Neural cell (in vitro differentiated cells): Measurements from ENCODE around the gene MTA1. TPM values are rescaled to one million over a fixed set of nuclear protein-coding genes. Genes with fewer than 3 reads are reported as not detected.

Experiments
- H2AFZ ChIP-seq: fragments of 200-600, 300-800 bp; sonication (generic), shearing (Covaris generic); 2 replicates; pipeline ENCODE4 v1.6.0; 2014; ENCODE audit warnings: low read depth, mild to moderate bottlenecking, antibody characterized with exemption, low read length, moderate library complexity
- H3F3A ChIP-seq: fragments of 200-600 bp; shearing (Covaris generic); 2 replicates; pipeline ENCODE4 v1.6.1; 2016; ENCODE audit warnings: mild to moderate bottlenecking, moderate library complexity, mixed read lengths, antibody characterized with exemption, low read length; ENCODE audit not compliant: insufficient read depth, poor library complexity, severe bottlenecking
- H3K27ac ChIP-seq: fragments of 200-600, 300-800 bp; sonication (generic), shearing (Covaris generic); 2 replicates; pipeline ENCODE4 v1.5.1; 2014; ENCODE audit warnings: mild to moderate bottlenecking, low read length, moderate library complexity
- H3K27me3 ChIP-seq: fragments of 300-800, 200-600 bp; sonication (generic), shearing (Covaris generic); 2 replicates; pipeline ENCODE4 v1.6.0; 2014; ENCODE audit warnings: mild to moderate bottlenecking, low read depth, low read length, moderate library complexity; ENCODE audit not compliant: insufficient read depth
- H3K36me3 ChIP-seq: fragments of 300-800, 200-600 bp; sonication (generic), shearing (Covaris generic); 2 replicates; pipeline ENCODE4 v1.5.1; 2014; ENCODE audit warnings: mild to moderate bottlenecking, antibody characterized with exemption, low read length, moderate library complexity; ENCODE audit not compliant: insufficient read depth
- H3K4me2 ChIP-seq: fragments of 300-800, 200-600 bp; sonication (generic), shearing (Covaris generic); 2 replicates; pipeline ENCODE4 v1.6.0; 2014; ENCODE audit warnings: mild to moderate bottlenecking, low read length
- H3K4me3 ChIP-seq: fragments of 300-800, 200-600 bp; sonication (generic), shearing (Covaris generic); 2 replicates; pipeline ENCODE4 v1.5.1; 2014; ENCODE audit warnings: mild to moderate bottlenecking, low read length, moderate library complexity
- H3K79me2 ChIP-seq: fragments of 200-600 bp; shearing (Covaris generic); replicated peaks from 2 replicates; pipeline ENCODE4 v1.6.0; 2014; ENCODE audit warnings: mild to moderate bottlenecking, low read length, moderate library complexity; ENCODE audit not compliant: insufficient read depth
- H3K9ac ChIP-seq: fragments of 300-800, 200-600 bp; sonication (generic), shearing (Covaris generic); 2 replicates; pipeline ENCODE4 v1.6.1; 2016; ENCODE audit warnings: mild to moderate bottlenecking, low read length, mixed read lengths
- H3K9me2 ChIP-seq: fragments of 200-600 bp; shearing (Covaris generic); 2 replicates; pipeline ENCODE4 v1.6.1; 2016; ENCODE audit warnings: mild to moderate bottlenecking, low read length, mixed read lengths; ENCODE audit not compliant: insufficient read depth
- H3K9me3 ChIP-seq: fragments of 200-600, 300-800 bp; sonication (generic), shearing (Covaris generic); 2 replicates; pipeline ENCODE4 v1.6.1; 2016; ENCODE audit warnings: mild to moderate bottlenecking, mixed run types, low read length, moderate library complexity, mixed read lengths
- H4K20me1 ChIP-seq: fragments of 200-600 bp; shearing (Covaris generic); 2 replicates; pipeline ENCODE4 v1.6.1; 2016; ENCODE audit warnings: mild to moderate bottlenecking, mixed run types; ENCODE audit not compliant: insufficient read depth
- EP300 ChIP-seq: fragments of 450-650 bp; conservative IDR thresholded peaks from 2 replicates; pipeline ENCODE4 v1.6.1; 2014; ENCODE audit warnings: antibody characterized with exemption, mild to moderate bottlenecking, moderate library complexity; ENCODE audit not compliant: poor library complexity, severe bottlenecking
- EZH2 ChIP-seq: fragments of 200-600, 300-800 bp; shearing (Covaris generic), sonication (generic); IDR thresholded peaks from 2 replicates; pipeline ENCODE4 v1.6.1; 2014; ENCODE audit warnings: antibody characterized with exemption, low read length, borderline replicate concordance, mild to moderate bottlenecking; ENCODE audit not compliant: insufficient read depth, poor library complexity, severe bottlenecking
- MXI1 ChIP-seq: fragments of 450-650 bp; conservative IDR thresholded peaks from 2 replicates; pipeline ENCODE4 v1.6.1; 2014; ENCODE audit warnings: antibody characterized with exemption, mild to moderate bottlenecking; ENCODE audit not compliant: poor library complexity, severe bottlenecking
- POLR2AphosphoS5 ChIP-seq: IDR thresholded peaks from 2 replicates; pipeline ENCODE4 v1.6.1; 2012
- RAD21 ChIP-seq: fragments of 450-650 bp; conservative IDR thresholded peaks from 2 replicates; pipeline ENCODE4 v1.6.1; 2014; ENCODE audit warnings: antibody characterized with exemption, mild to moderate bottlenecking, moderate library complexity
- SMC3 ChIP-seq: fragments of 450-650 bp; conservative IDR thresholded peaks from 2 replicates; pipeline ENCODE4 v1.6.1; 2014; ENCODE audit warnings: antibody characterized with exemption, mild to moderate bottlenecking, moderate library complexity; ENCODE audit not compliant: poor library complexity
- TAF1 ChIP-seq: IDR thresholded peaks from 2 replicates; pipeline ENCODE4 v1.6.1; 2012; ENCODE audit warnings: low read depth
- polyA plus RNA-seq: library from polyadenylated mRNA; depleted of rRNA; stranded (reverse); fragments of >200 nt; gene quantifications from 2 replicates; pipeline ENCODE4 v1.2.3, GENCODE V29; 2014
- TF ChIP-seq, protein P1 (sequence below): fragments of 450-650 bp; IDR thresholded peaks from 2 replicates; pipeline ENCODE4 v1.5.1; 2014; ENCODE audit warnings: antibody characterized with exemption, mild to moderate bottlenecking, moderate library complexity; ENCODE audit not compliant: poor library complexity, severe bottlenecking
- TF ChIP-seq, protein P2 (sequence below): IDR thresholded peaks from 2 replicates; pipeline ENCODE4 v1.6.1; 2012; ENCODE audit warnings: borderline replicate concordance

MTA1 gene
- polyA plus RNA-seq, 1 donor from 2014 or later: 94.0 TPM

DNA sequence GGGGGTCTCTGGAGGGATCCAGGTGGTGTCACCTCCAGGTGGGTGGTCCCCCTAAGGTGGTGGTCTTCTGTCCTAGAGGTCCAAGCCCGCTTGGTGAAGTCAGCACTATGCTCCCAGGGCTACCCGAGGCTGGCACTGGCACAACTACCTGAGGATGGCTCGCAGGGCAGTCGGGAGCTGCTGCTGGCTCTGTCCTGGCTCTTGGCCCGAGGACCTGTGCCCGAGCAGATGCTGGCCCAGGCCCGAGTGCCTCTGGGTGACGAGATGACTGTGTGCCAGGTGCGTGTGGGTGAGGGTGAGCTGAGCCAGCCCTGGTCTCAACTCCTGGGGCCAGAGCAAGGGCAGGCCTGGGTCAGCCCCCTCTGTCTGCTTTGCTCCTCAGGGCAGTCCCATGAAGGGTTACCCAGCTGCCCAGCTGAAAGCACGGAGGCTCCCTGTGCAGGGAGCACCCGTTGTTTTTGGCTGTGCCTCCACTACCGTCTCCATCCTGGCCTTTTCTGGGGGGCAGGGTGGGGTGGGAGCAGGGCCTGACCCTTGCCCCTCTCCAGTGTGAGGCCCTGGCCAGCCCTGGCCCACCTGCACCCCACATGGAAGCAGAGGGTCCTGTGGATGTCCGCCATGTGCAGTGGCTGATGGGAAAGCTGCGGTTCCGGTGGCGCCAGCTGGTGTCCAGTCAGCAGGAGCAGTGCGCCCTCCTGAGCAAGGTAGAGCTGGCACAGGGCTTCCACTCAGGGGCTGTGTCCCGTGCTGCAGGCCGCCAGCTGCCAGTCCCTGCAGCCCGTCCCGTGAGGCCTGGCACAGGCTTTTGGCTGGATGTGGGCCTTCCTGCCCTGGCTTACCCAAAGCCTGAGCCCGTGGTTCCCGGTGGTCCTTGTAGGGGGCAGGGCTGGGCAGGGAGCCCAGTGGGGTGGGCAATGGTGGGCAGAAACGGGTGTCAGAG, 72.7 kb downstream of the MTA1 start:
- Histone ChIP-seq H3K9me2 (no peaks in the 10 kb centered on the region), H3K4me3 (peak overlapping the region; percentile 93), H3K4me2 (no peak overlapping the region), H2AFZ (no peak overlapping the region), H3K9me3 (no peaks in the 10 kb centered on the region), H3K27me3 (peaks cover 7% of the 10 kb centered on the region), H4K20me1 (no peaks in the 10 kb centered on the region), H3K9ac (no peak overlapping the region), H3K27ac (no peak overlapping the region), H3F3A (no peaks in the 10 kb centered on the region), H3K36me3 (no peaks in the 10 kb centered on the region), H3K79me2 (no peaks in the 10 kb centered on the region)
- no peak for TF ChIP-seq EZH2
- TF ChIP-seq TAF1: no peak
- TF ChIP-seq MXI1: no peak
- TF ChIP-seq, protein P1, sequence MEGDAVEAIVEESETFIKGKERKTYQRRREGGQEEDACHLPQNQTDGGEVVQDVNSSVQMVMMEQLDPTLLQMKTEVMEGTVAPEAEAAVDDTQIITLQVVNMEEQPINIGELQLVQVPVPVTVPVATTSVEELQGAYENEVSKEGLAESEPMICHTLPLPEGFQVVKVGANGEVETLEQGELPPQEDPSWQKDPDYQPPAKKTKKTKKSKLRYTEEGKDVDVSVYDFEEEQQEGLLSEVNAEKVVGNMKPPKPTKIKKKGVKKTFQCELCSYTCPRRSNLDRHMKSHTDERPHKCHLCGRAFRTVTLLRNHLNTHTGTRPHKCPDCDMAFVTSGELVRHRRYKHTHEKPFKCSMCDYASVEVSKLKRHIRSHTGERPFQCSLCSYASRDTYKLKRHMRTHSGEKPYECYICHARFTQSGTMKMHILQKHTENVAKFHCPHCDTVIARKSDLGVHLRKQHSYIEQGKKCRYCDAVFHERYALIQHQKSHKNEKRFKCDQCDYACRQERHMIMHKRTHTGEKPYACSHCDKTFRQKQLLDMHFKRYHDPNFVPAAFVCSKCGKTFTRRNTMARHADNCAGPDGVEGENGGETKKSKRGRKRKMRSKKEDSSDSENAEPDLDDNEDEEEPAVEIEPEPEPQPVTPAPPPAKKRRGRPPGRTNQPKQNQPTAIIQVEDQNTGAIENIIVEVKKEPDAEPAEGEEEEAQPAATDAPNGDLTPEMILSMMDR: no peak
- TF ChIP-seq, protein P2, sequence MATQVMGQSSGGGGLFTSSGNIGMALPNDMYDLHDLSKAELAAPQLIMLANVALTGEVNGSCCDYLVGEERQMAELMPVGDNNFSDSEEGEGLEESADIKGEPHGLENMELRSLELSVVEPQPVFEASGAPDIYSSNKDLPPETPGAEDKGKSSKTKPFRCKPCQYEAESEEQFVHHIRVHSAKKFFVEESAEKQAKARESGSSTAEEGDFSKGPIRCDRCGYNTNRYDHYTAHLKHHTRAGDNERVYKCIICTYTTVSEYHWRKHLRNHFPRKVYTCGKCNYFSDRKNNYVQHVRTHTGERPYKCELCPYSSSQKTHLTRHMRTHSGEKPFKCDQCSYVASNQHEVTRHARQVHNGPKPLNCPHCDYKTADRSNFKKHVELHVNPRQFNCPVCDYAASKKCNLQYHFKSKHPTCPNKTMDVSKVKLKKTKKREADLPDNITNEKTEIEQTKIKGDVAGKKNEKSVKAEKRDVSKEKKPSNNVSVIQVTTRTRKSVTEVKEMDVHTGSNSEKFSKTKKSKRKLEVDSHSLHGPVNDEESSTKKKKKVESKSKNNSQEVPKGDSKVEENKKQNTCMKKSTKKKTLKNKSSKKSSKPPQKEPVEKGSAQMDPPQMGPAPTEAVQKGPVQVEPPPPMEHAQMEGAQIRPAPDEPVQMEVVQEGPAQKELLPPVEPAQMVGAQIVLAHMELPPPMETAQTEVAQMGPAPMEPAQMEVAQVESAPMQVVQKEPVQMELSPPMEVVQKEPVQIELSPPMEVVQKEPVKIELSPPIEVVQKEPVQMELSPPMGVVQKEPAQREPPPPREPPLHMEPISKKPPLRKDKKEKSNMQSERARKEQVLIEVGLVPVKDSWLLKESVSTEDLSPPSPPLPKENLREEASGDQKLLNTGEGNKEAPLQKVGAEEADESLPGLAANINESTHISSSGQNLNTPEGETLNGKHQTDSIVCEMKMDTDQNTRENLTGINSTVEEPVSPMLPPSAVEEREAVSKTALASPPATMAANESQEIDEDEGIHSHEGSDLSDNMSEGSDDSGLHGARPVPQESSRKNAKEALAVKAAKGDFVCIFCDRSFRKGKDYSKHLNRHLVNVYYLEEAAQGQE: no peak
- no peak for TF ChIP-seq EP300
- no peak for TF ChIP-seq RAD21
- TF ChIP-seq SMC3: no peak
- no peak for TF ChIP-seq POLR2AphosphoS5

DNA sequence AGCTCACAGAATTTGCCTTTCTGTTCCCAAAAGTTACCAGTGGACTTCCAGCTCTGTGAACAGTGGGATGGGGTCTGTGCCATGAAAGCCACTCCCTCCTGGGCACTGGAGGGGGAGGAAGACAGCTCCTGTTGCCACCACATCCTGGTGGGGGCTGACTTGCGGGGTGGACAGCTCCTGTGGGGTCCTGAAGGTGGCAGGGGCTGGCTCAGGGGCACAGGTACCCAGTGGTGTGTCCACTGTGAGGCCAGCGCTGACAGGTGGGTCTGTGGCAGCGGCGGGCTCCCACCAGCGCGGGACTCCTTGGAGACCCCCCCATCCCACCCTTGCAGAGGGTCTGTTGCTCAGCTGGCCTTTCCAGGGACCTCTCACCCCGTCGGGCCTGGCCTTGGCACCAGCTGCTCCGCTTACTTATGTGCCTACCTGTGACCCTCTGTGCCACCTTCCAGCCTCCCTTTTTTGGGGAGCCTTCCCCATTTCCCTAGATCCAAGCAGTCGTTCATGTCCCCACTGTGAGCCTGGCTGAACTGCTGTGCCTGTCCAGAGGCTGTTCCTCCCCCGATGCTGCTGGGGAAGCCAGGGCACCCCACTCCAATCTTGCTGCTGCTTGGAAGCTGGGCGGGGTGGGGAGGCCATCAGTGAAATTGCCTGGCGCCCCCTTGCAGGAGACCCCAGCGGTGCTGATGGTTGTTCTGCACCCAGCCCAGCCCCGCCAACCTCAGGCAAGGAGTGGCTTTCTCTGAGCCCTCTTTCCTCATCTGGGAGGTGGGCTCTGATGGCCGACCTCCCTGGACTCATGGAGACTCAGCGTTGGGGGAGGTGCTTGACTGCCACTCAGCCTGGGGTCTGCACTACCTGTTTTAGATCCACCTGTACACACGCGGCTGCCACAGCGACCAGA, 73.6 kb downstream of the MTA1 start:
- Histone ChIP-seq H2AFZ (no peak overlapping the region), H3F3A (no peaks in the 10 kb centered on the region), H4K20me1 (no peaks in the 10 kb centered on the region), H3K4me2 (no peak overlapping the region), H3K27ac (no peak overlapping the region), H3K9ac (no peak overlapping the region), H3K36me3 (no peaks in the 10 kb centered on the region), H3K27me3 (no peaks in the 10 kb centered on the region), H3K9me3 (no peaks in the 10 kb centered on the region), H3K4me3 (no peak overlapping the region), H3K9me2 (no peaks in the 10 kb centered on the region), H3K79me2 (no peaks in the 10 kb centered on the region)
- TF ChIP-seq TAF1 (no peak), EP300 (no peak), RAD21 (no peak), SMC3 (no peak), EZH2 (no peak), POLR2AphosphoS5 (no peak), MXI1 (no peak)
- TF ChIP-seq, protein P1: no peak
- TF ChIP-seq, protein P2: no peak
